HepG2 (cell line): ENCODE data around the gene ALAS2. TPM values are rescaled to one million over a fixed set of nuclear protein-coding genes. Genes with fewer than 3 reads are reported as not detected.
A peak's percentile ranks its signal among the peaks of the same experiment; 100 is the strongest.

Experiments
- ATAC-seq: fragments of 200-7000 bp; cut with Tn5 transposase; 3 replicates; pipeline ENCODE4 v1.9.1; 2020; ENCODE audit warnings: mild to moderate bottlenecking, moderate library complexity
- BruUV-seq: library from RNA; stranded (reverse); fragments of 400-500 nt; replicated peaks from 2 replicates; lab custom pipeline; 2021; lab: Mats Ljungman, UMichigan
- CTCF ChIA-PET: fragments of 300-600 bp; formaldehyde crosslinking; extraction: SDS; loops from one replicate; lab custom pipeline; 2021; ENCODE audit warnings: low total read pairs, inconsistent platforms, low intra/inter-chr PET ratio; lab: Yijun Ruan, JAX
- POLR2A ChIA-PET: fragments of 350-600 bp; sonication (Branson Sonifier 250); formaldehyde crosslinking; loops from one replicate; lab custom pipeline; 2020; ENCODE audit warnings: antibody characterized with exemption, inconsistent platforms; lab: Yijun Ruan, JAX
- DNase-seq: peaks from one replicate; pipeline ENCODE4 v3.0.0-alpha.2; 2015; ENCODE audit warnings: low spot score
- FAIRE-seq: peaks from 3 replicates; lab custom pipeline; 2011; peaks lifted over from hg19 to GRCh38; lab: Jason Lieb, UNC
- H2AFZ ChIP-seq: one replicate; pipeline ENCODE4 v1.6.1; 2011; ENCODE audit warnings: low read length, inconsistent platforms
- H3K27ac ChIP-seq: fragments of 300-600 bp; 3 replicates; pipeline ENCODE4 v1.8.0; 2011; ENCODE audit warnings: mixed run types, mild to moderate bottlenecking, mixed read lengths, low read length, inconsistent platforms; ENCODE audit not compliant: insufficient read depth; ENCODE audit errors: extremely low read length
- H3K27me3 ChIP-seq, 2 experiments: fragments of 200-600 bp in 1 of 2; 2 replicates in 1 of 2; 3 replicates in 1 of 2; pipeline versions ENCODE4 v1.6.0 to v1.8.0; 2011; ENCODE audit warnings: low read length in 2 of 2, mild to moderate bottlenecking in 2 of 2, moderate library complexity in 2 of 2, inconsistent platforms in 1 of 2; ENCODE audit not compliant: insufficient read depth in 2 of 2, control insufficient read depth in 1 of 2
- H3K36me3 ChIP-seq, 2 experiments: fragments of 200-600 bp in 1 of 2; replicated peaks in 1 of 2; 2 replicates in 1 of 2; 3 replicates in 1 of 2; pipeline versions ENCODE4 v1.5.1 to v1.8.0; 2011; ENCODE audit warnings: low read length in 2 of 2, inconsistent platforms in 1 of 2; ENCODE audit not compliant: insufficient read depth in 2 of 2, control insufficient read depth in 1 of 2
- H3K4me1 ChIP-seq: 2 replicates; pipeline ENCODE4 v1.5.1; 2012; ENCODE audit warnings: low read length, inconsistent platforms; ENCODE audit not compliant: insufficient read depth
- H3K4me2 ChIP-seq: 2 replicates; pipeline ENCODE4 v1.6.0; 2011; ENCODE audit warnings: low read depth, low read length, inconsistent platforms
- H3K4me3 ChIP-seq, 3 experiments: fragments of 200-600 bp in 1 of 3; sonication (generic), shearing (Covaris generic) in 1 of 3; replicated peaks in 1 of 3; 2 replicates each; pipeline ENCODE4 v1.5.1; 2011 to 2016; ENCODE audit warnings: low read length in 3 of 3, inconsistent platforms in 2 of 3, low read depth in 2 of 3, mild to moderate bottlenecking in 2 of 3, control low read depth in 1 of 3, mixed read lengths in 1 of 3; ENCODE audit not compliant: insufficient read depth in 1 of 3
- H3K79me2 ChIP-seq: one replicate; pipeline ENCODE4 v1.6.1; 2011; ENCODE audit warnings: low read length, inconsistent platforms; ENCODE audit not compliant: insufficient read depth
- H3K9ac ChIP-seq: 2 replicates; pipeline ENCODE4 v1.6.0; 2011; ENCODE audit warnings: mild to moderate bottlenecking, low read depth, low read length, inconsistent platforms; ENCODE audit not compliant: insufficient read depth
- H3K9me3 ChIP-seq: 2 replicates; pipeline ENCODE4 v1.5.1; 2012; ENCODE audit warnings: mild to moderate bottlenecking, low read length
- H4K20me1 ChIP-seq: 2 replicates; pipeline ENCODE4 v1.6.0; 2011; ENCODE audit warnings: inconsistent platforms, mild to moderate bottlenecking, low read length, moderate library complexity; ENCODE audit not compliant: insufficient read depth
- FOSL1 ChIP-seq: sonication (generic); formaldehyde crosslinking; IDR thresholded peaks from 2 replicates; pipeline ENCODE4 v1.9.0; 2021; ENCODE audit warnings: missing genetic modification reagents, borderline replicate concordance
- FOSL2 ChIP-seq: sonication (generic); formaldehyde crosslinking; IDR thresholded peaks from 2 replicates; pipeline ENCODE4 v1.4.0; 2020; ENCODE audit warnings: missing genetic modification reagents
- HNF4A ChIP-seq: sonication (generic); formaldehyde crosslinking; IDR thresholded peaks from 2 replicates; pipeline ENCODE4 v1.4.0; 2020; ENCODE audit warnings: missing genetic modification reagents
- JUN ChIP-seq: sonication (generic); formaldehyde crosslinking; IDR thresholded peaks from 2 replicates; pipeline ENCODE4 v1.4.0; 2020; ENCODE audit warnings: mild to moderate bottlenecking, missing genetic modification reagents
- JUNB ChIP-seq: sonication (generic); formaldehyde crosslinking; IDR thresholded peaks from 2 replicates; pipeline ENCODE4 v1.8.0; 2022; ENCODE audit warnings: missing genetic modification reagents, mild to moderate bottlenecking, borderline replicate concordance
- MAX ChIP-seq: IDR thresholded peaks from 2 replicates; pipeline ENCODE4 v1.6.1; 2012; ENCODE audit warnings: inconsistent platforms
- PITX1 ChIP-seq: sonication (generic); formaldehyde crosslinking; IDR thresholded peaks from 2 replicates; pipeline ENCODE4 v1.5.1; 2020; ENCODE audit warnings: mild to moderate bottlenecking, missing genetic modification reagents
- RARA ChIP-seq: IDR thresholded peaks from 2 replicates; pipeline ENCODE4 v1.6.1; 2016; ENCODE audit warnings: missing genetic modification reagents, missing compliant biosample characterization
- RBAK ChIP-seq: sonication (generic); formaldehyde crosslinking; IDR thresholded peaks from 2 replicates; pipeline ENCODE4 v1.5.1; 2020; ENCODE audit warnings: mild to moderate bottlenecking, missing genetic modification reagents
- RXRB ChIP-seq: IDR thresholded peaks from 2 replicates; pipeline ENCODE4 v1.6.1; 2016; ENCODE audit warnings: borderline replicate concordance, missing genetic modification reagents, missing compliant biosample characterization
- SMYD3 ChIP-seq: sonication (generic); formaldehyde crosslinking; IDR thresholded peaks from 2 replicates; pipeline ENCODE4 v1.8.1; 2023; ENCODE audit warnings: mild to moderate bottlenecking, missing genetic modification reagents
- TFE3 ChIP-seq: IDR thresholded peaks from 2 replicates; pipeline ENCODE4 v1.6.1; 2016
- ZNF121 ChIP-seq: sonication (generic); formaldehyde crosslinking; IDR thresholded peaks from 2 replicates; pipeline ENCODE4 v1.5.0; 2020; ENCODE audit warnings: mild to moderate bottlenecking, missing genetic modification reagents
- WGBS: methylation state at CpG from one replicate; pipeline ENCODE4 v1.1.6; 2017; ENCODE audit warnings: low lambda C conversion rate; 5-methylcytosine and 5-hydroxymethylcytosine counted together
- in situ Hi-C: cut with HindIII; loops from 2 replicates; pipeline ENCODE4 v1.10.0; 2017; ENCODE audit warnings: low pct_unique_long_range_greater_than_20kb; ENCODE audit not compliant: extremely low pct_ligation_motif_present
- intact Hi-C: fragments of 100-400 bp; cut with micrococcal nuclease; formaldehyde crosslinking; loops from one replicate; pipeline ENCODE4 v1.10.0; 2022; ENCODE audit not compliant: unreplicated experiment
- polyA plus RNA-seq, 8 experiments: library from polyadenylated mRNA; depleted of rRNA in 3 of 8; stranded (reverse) in 7 of 8; unstranded in 1 of 8; fragments of >200 nt; fragmentation: Illumina TruSeq in 4 of 8; extraction: Trizol in 4 of 8; gene quantifications; 2 replicates each; pipeline versions ENCODE4 v1.2.1 to v1.2.3, GENCODE V29; 2011 to 2016; ENCODE audit warnings: low read depth in 4 of 8, missing spikeins in 1 of 8, mixed read lengths in 1 of 8; ENCODE audit not compliant: insufficient read depth in 1 of 8
- total RNA-seq, 5 experiments: library from RNA; depleted of rRNA; stranded (reverse); fragments of >200 nt; fragmentation: Illumina TruSeq; extraction: Trizol; gene quantifications; 2 replicates each; pipeline ENCODE4 v1.2.3, GENCODE V29; 2016; ENCODE audit warnings: low read depth in 1 of 5

Gene ALAS2
- total and polyA plus RNA-seq, 2 of the 13 experiments (the other 11 are each of a cell fraction or from before 2014, with no cell fraction given): not detected

GRCh38 chrX:54994668-54995351 is 36.0 kb downstream of the ALAS2 start:
- DNase-seq (no peak), FAIRE-seq (peak; percentile 63), ATAC-seq (peak; percentile 62)
- Histone ChIP-seq H3K4me3 (peak overlapping the region in 1 of 3 experiments; percentile 62; a peak in 2 of 6 replicates), H3K4me1 (peaks cover 64% of the 10 kb centered on the region), H3K9me3 (no peaks in the 10 kb centered on the region), H3K27ac (peak overlapping the region; percentile 70), H3K9ac (no peak overlapping the region), H2AFZ (no peak overlapping the region), H3K36me3 (no peaks in the 10 kb centered on the region), H3K79me2 (no peaks in the 10 kb centered on the region), H4K20me1 (no peaks in the 10 kb centered on the region), H3K4me2 (peak overlapping the region; percentile 84), H3K27me3 (no peaks in the 10 kb centered on the region; a peak in 1 of 5 replicates)
- TF ChIP-seq HNF4A (CRISPR knock-in tag): 0 out of 2 replicates have a peak, but pooled peaks have one; percentile 12
- TF ChIP-seq FOSL2 (CRISPR knock-in tag): peak; percentile 86
- TF ChIP-seq FOSL1 (CRISPR knock-in tag): 0 out of 2 replicates have a peak, but pooled peaks have one; percentile 36
- 0 out of 2 replicates have a peak, but pooled peaks have one; percentile 36 for TF ChIP-seq RARA
- TF ChIP-seq PITX1 (CRISPR knock-in tag): 0 out of 2 replicates have a peak, but pooled peaks have one; percentile 25
- no peak for TF ChIP-seq ZNF121 (CRISPR knock-in tag)
- peak; percentile 49; the same call in 1 of the 2 replicates for TF ChIP-seq RXRB (CRISPR knock-in tag)
- TF ChIP-seq SMYD3: no peak
- 0 out of 2 replicates have a peak, but pooled peaks have one; percentile 26 for TF ChIP-seq JUN (CRISPR knock-in tag)
- TF ChIP-seq RBAK: no peak
- TF ChIP-seq TFE3 (CRISPR knock-in tag): 0 out of 2 replicates have a peak, but pooled peaks have one; percentile 27
- 0 out of 2 replicates have a peak, but pooled peaks have one; percentile 42 for TF ChIP-seq MAX
- TF ChIP-seq JUNB: 0 out of 2 replicates have a peak, but pooled peaks have one; percentile 40
- no TSS peak for BruUV-seq
- ChIA-PET CTCF (no interaction called here), POLR2A (interaction anchor here (1.0 to 2.1 kb wide), 3 partner anchors 11 to 15 kb away, joined by 3 to 16 read pairs (median 4); no protein-coding TSS in a partner anchor)
- in situ Hi-C loops (no loop called here), intact Hi-C loops (loop anchor here (2.0 kb wide), 1 partner anchor 74 kb away; the partner anchor contains the start of gene TRO)
- 3% methylated on average over 6 of the region's 6 CpGs for WGBS
